Dendritic cell treated with granulocyte-macrophage colony-stimulating factor and Interleukin-4, amounts not matched to agents 40 ng/mL and 50 ng/mL, for 4 days (primary cell): ENCODE results near the gene NDUFAF7.
A peak's percentile ranks its signal among the peaks of the same experiment; 100 is the strongest.
"Not testable (repeated sequence)": the region's sequence is repeated elsewhere in the genome, so short reads cannot be mapped to it uniquely, and the experiment has no call there.

Experiments
- H3K27ac Mint-ChIP-seq: one replicate; pipeline ENCODE4 v1.8.0; 2022; ENCODE audit warnings: mild to moderate bottlenecking, mixed read lengths
- H3K27me3 Mint-ChIP-seq: one replicate; pipeline ENCODE4 v1.8.0; 2022; ENCODE audit warnings: mild to moderate bottlenecking, mixed read lengths
- H3K36me3 Mint-ChIP-seq: one replicate; pipeline ENCODE4 v1.8.0; 2022; ENCODE audit warnings: low read depth, mixed read lengths
- H3K4me1 Mint-ChIP-seq: one replicate; pipeline ENCODE4 v1.8.0; 2022; ENCODE audit warnings: low read depth, mixed read lengths
- H3K4me3 Mint-ChIP-seq: one replicate; pipeline ENCODE4 v1.8.0; 2022; ENCODE audit warnings: mild to moderate bottlenecking, moderate library complexity, mixed read lengths
- H3K9me3 Mint-ChIP-seq: one replicate; pipeline ENCODE4 v1.8.0; 2022; ENCODE audit warnings: mixed read lengths
- intact Hi-C: fragments of 100-400 bp; cut with micrococcal nuclease; formaldehyde crosslinking; loops from one replicate; pipeline ENCODE4 v1.15.0; 2022

NDUFAF7 gene

DNA sequence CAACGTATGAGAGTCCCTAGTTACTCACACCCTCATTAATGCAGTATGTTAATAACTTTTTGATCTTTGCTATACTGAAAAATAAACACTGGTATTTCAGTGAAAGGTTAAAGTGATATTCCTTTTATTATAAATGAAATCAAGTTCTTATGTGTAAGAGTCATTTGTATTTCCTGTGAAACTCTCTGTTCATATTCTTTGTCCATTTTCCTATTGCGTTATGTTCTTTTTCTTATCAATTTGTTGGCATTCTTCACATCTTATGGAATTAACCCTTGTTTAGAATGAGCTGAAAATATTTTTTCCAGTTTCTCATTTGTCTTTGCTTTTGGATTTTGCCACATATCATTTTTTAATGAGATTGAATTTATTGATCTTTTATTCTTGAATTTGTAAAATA lies 44.8 kb downstream of the NDUFAF7 start:
- peaks cover 83% of the 10 kb centered on the region for H3K36me3 Mint-ChIP-seq
- H3K27ac Mint-ChIP-seq = no peak overlapping the region
- H3K4me1 Mint-ChIP-seq = peaks cover 18% of the 10 kb centered on the region
- H3K9me3 Mint-ChIP-seq = no peaks in the 10 kb centered on the region
- H3K4me3 Mint-ChIP-seq = no peak overlapping the region
- intact Hi-C loops = no loop called here
- H3K27me3 Mint-ChIP-seq = no peaks in the 10 kb centered on the region

DNA sequence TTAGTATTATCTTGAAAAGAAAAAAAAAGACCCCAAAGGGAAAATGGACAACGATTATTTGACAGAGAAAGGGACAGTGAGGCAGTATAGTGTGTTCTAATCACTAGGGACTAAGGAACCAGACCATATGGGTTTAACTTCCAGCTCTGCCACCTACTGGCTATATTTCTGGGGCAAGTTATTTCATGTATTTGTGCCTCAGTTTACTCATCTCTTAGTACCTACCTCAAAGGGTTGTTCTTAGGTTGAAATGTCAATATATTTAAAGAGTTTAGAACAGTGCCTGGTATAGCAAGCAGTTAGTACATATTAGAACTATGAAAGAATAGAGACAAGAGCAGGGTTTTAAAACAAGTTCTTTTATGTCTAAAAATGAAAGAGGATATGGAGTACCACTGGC lies 50.5 kb downstream of the NDUFAF7 start:
- no peak overlapping the region for H3K4me3 Mint-ChIP-seq
- no peaks in the 10 kb centered on the region for H3K9me3 Mint-ChIP-seq
- H3K36me3 Mint-ChIP-seq = peaks cover 64% of the 10 kb centered on the region
- intact Hi-C loops = no loop called here
- H3K4me1 Mint-ChIP-seq = peaks cover 6% of the 10 kb centered on the region
- no peak overlapping the region for H3K27ac Mint-ChIP-seq
- H3K27me3 Mint-ChIP-seq = no peaks in the 10 kb centered on the region

GRCh38 chr2:37282746-37283145 lies 51.3 kb downstream of the NDUFAF7 start:
- intact Hi-C loops = no loop called here
- Mint-ChIP-seq H3K27me3 (no peaks in the 10 kb centered on the region), H3K9me3 (no peaks in the 10 kb centered on the region), H3K4me1 (peaks cover 7% of the 10 kb centered on the region), H3K36me3 (peaks cover 64% of the 10 kb centered on the region), H3K27ac (no peak overlapping the region), H3K4me3 (no peak overlapping the region)

DNA sequence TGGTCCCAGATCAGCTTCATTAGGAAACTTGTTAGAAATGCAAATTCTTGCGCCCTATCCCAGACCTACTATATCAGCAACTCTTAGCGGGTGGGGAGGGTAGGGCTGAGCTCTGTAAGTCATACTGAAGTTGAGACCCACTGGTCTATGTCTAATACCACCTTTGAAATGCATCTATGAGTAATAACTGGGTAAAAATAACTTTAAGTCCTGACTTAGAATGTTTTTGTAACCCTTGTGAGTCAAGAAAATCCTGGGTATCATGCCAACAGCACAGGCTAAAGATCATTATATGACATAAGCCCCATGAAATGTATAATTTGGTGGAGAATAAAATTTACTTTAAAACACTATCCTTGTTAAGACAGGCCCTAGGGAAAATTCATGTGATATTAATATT lies 51.7 kb downstream of the NDUFAF7 start:
- H3K9me3 Mint-ChIP-seq = no peaks in the 10 kb centered on the region
- no peak overlapping the region for H3K4me3 Mint-ChIP-seq
- H3K27me3 Mint-ChIP-seq = no peaks in the 10 kb centered on the region
- H3K4me1 Mint-ChIP-seq = peaks cover 11% of the 10 kb centered on the region
- no peak overlapping the region for H3K27ac Mint-ChIP-seq
- intact Hi-C loops = no loop called here
- H3K36me3 Mint-ChIP-seq = peaks cover 65% of the 10 kb centered on the region

DNA sequence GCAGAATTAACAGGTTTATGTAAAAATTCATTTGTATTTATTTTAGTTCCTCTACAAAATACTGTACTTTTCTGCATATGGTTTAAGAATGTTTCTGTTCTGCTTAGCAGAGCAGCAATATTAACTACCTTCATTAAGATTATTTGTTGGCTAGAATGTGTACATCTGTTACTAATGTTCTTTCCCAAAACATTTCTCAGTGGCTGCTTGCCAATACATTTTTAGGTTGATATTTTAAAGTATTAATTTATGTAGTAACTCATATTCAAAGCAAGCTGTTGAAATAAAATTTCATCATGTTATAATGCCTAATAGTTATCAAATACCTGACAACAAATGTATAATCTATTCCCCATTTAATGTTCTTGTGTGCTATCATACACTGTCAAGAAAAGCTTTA lies 52.9 kb downstream of the NDUFAF7 start:
- no peak overlapping the region for H3K27ac Mint-ChIP-seq
- peaks cover 18% of the 10 kb centered on the region for H3K4me1 Mint-ChIP-seq
- peaks cover 62% of the 10 kb centered on the region for H3K36me3 Mint-ChIP-seq
- no peaks in the 10 kb centered on the region for H3K9me3 Mint-ChIP-seq
- no peaks in the 10 kb centered on the region for H3K27me3 Mint-ChIP-seq
- no peak overlapping the region for H3K4me3 Mint-ChIP-seq
- intact Hi-C loops = no loop called here

DNA sequence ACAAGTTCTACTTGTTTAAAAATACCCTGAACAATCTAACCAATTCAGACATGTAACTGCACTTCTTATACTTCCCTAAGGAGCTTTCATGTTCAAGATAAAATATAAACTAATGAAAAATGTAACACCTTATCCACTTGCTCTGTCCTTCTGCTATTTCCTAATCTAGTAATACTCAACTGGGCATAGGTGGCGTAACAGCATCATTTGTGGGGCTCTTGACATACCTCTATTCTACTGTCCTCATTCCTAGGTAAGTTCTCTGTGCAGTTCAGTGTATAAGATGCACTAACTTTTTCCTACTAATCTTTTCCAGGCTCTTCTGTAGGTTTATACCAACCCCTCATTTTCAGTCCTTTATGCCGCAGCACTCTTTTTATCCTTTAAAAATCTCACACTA lies 56.5 kb downstream of the NDUFAF7 start:
- no peaks in the 10 kb centered on the region for H3K27me3 Mint-ChIP-seq
- intact Hi-C loops = no loop called here
- H3K9me3 Mint-ChIP-seq = no peaks in the 10 kb centered on the region
- peaks cover 67% of the 10 kb centered on the region for H3K36me3 Mint-ChIP-seq
- H3K4me3 Mint-ChIP-seq = no peak overlapping the region
- no peak overlapping the region for H3K27ac Mint-ChIP-seq
- peaks cover 30% of the 10 kb centered on the region for H3K4me1 Mint-ChIP-seq

DNA sequence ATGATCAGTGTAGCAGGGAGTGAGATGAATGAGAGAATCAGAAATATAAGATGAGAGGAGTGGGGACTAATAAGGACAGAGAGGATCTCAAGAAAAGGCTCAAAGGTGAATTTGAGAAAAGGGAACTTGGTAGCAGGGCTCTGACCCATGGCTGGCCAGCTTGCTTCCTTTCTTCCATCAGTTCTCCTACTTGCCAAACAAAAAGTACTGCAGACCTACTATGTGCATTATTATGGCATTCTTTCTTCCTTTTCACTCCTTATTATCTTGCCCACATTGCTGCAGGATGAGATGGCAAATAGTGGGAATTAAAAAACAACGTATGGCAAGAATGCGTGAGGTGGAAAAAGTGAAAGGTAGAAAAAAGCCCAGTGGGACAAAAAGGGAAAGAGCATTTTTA lies 60.2 kb downstream of the NDUFAF7 start:
- Mint-ChIP-seq H3K27me3 (no peaks in the 10 kb centered on the region), H3K4me3 (no peak overlapping the region), H3K36me3 (peaks cover 54% of the 10 kb centered on the region), H3K27ac (no peak overlapping the region), H3K9me3 (no peaks in the 10 kb centered on the region), H3K4me1 (peaks cover 47% of the 10 kb centered on the region)
- intact Hi-C loops = no loop called here

GRCh38 chr2:37294858-37295257 lies 63.4 kb downstream of the NDUFAF7 start:
- H3K27me3 Mint-ChIP-seq, H3K4me3 Mint-ChIP-seq, H3K9me3 Mint-ChIP-seq, intact Hi-C loops: not testable (repeated sequence)
- Mint-ChIP-seq H3K27ac (peak overlapping the region; percentile 25), H3K36me3 (peaks cover 38% of the 10 kb centered on the region), H3K4me1 (peaks cover 39% of the 10 kb centered on the region)

DNA sequence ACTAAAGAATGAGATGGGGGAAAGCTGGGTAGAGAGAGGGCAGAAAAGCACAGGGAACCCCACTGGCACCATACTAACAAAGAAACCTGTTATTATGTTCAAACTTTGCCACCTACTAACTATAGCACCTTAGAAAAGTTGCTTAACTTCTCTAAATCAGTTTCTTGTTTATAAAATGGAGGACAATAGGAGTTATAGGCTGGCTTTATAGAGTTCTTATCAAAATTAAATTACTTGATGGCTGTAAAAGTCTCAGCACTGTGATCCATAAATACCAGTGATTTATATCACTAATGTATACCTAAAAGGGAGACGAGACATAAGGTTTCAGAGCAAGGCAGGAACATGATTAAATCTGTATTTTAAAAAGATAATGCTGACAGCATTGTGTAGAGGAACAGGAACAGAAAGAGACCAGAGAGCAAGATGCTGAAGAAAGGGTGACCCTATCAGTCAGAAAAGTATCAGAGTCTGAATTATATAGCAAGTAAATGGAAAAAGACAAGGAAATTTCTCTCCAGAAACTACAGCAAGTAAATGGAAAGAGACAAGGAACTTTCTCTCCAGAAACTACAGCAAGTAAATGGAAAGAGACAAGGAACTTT lies 64.1 kb downstream of the NDUFAF7 start:
- no peak overlapping the region for H3K4me3 Mint-ChIP-seq
- no peaks in the 10 kb centered on the region for H3K9me3 Mint-ChIP-seq
- intact Hi-C loops = no loop called here
- H3K27me3 Mint-ChIP-seq = no peaks in the 10 kb centered on the region
- peaks cover 32% of the 10 kb centered on the region for H3K36me3 Mint-ChIP-seq
- H3K27ac Mint-ChIP-seq = peak overlapping the region; percentile 25
- H3K4me1 Mint-ChIP-seq = peaks cover 39% of the 10 kb centered on the region

GRCh38 chr2:37297632-37298031 lies 66.2 kb downstream of the NDUFAF7 start:
- Mint-ChIP-seq H3K36me3 (peaks cover 13% of the 10 kb centered on the region), H3K27me3 (no peaks in the 10 kb centered on the region), H3K9me3 (no peaks in the 10 kb centered on the region), H3K27ac (no peak overlapping the region), H3K4me3 (no peak overlapping the region), H3K4me1 (peaks cover 36% of the 10 kb centered on the region)
- intact Hi-C loops = no loop called here
